Measurements from ENCODE around the gene CDH13.
A peak's percentile ranks its signal among the peaks of the same experiment; 100 is the strongest.

The CDH13 gene

GRCh38 chr16:82639263-82639662 is 12.5 kb downstream of the CDH13 start:
- peaks cover under 1% of the 10 kb centered on the region for H3K27me3 ChIP-seq (ENCODE audit: insufficient read depth, low read length, poor library complexity)
- no peaks in the 10 kb centered on the region for H3K9me3 ChIP-seq (ENCODE audit: insufficient read depth, low read length, severe bottlenecking)
- TF ChIP-seq CTCF (IDR thresholded peaks at IDR 0.05; ENCODE audit: borderline replicate concordance, extremely low read depth, low read length, poor library complexity, severe bottlenecking) (no peak), EZH2 (IDR thresholded peaks at IDR 0.05; ENCODE audit: borderline replicate concordance, low read depth, low read length, severe bottlenecking) (no peak)
- no peaks in the 10 kb centered on the region for H3K36me3 ChIP-seq (ENCODE audit: insufficient read depth, low read length)
- no peaks in the 10 kb centered on the region for H3K4me1 ChIP-seq (ENCODE audit: insufficient read depth, low read length)
- no peak for DNase-seq
- H2AFZ ChIP-seq (ENCODE audit: low read depth, low read length): no peak overlapping the region
- no peak overlapping the region for H3K4me2 ChIP-seq (ENCODE audit: insufficient read depth, low read length)
- H3K9ac ChIP-seq (ENCODE audit: low read depth, low read length): no peak overlapping the region
- H3K4me3 ChIP-seq (ENCODE audit: low read depth in 1 of 2, low read length in 2 of 2): no peak overlapping the region
- H4K20me1 ChIP-seq (ENCODE audit: insufficient read depth, low read length): no peaks in the 10 kb centered on the region
- no peak for ATAC-seq (ENCODE audit: insufficient read depth, low read depth)
- no peak overlapping the region for H3K27ac ChIP-seq (ENCODE audit: low read length)
- no peaks in the 10 kb centered on the region for H3K79me2 ChIP-seq (ENCODE audit: insufficient read depth, low read length)

GRCh38 chr16:82639666-82640336 is 13.0 kb downstream of the CDH13 start:
- Histone ChIP-seq H3K27me3 (ENCODE audit: insufficient read depth, low read length, poor library complexity) (peaks cover 4% of the 10 kb centered on the region), H4K20me1 (ENCODE audit: insufficient read depth, low read length) (no peaks in the 10 kb centered on the region), H3K36me3 (ENCODE audit: insufficient read depth, low read length) (no peaks in the 10 kb centered on the region), H3K4me2 (ENCODE audit: insufficient read depth, low read length) (no peak overlapping the region), H3K4me3 (ENCODE audit: low read depth in 1 of 2, low read length in 2 of 2) (no peak overlapping the region), H3K27ac (ENCODE audit: low read length) (no peak overlapping the region), H3K79me2 (ENCODE audit: insufficient read depth, low read length) (no peaks in the 10 kb centered on the region), H3K9me3 (ENCODE audit: insufficient read depth, low read length, severe bottlenecking) (no peaks in the 10 kb centered on the region), H3K4me1 (ENCODE audit: insufficient read depth, low read length) (no peaks in the 10 kb centered on the region), H3K9ac (ENCODE audit: low read depth, low read length) (no peak overlapping the region), H2AFZ (ENCODE audit: low read depth, low read length) (no peak overlapping the region)
- DNase-seq (peak; percentile 53), ATAC-seq (ENCODE audit: insufficient read depth, low read depth) (peak; percentile 82)
- TF ChIP-seq CTCF (IDR thresholded peaks at IDR 0.05; ENCODE audit: borderline replicate concordance, extremely low read depth, low read length, poor library complexity, severe bottlenecking) (peak; percentile 85), EZH2 (IDR thresholded peaks at IDR 0.05; ENCODE audit: borderline replicate concordance, low read depth, low read length, severe bottlenecking) (no peak)

GRCh38 chr16:82641336-82641984 is 14.7 kb downstream of the CDH13 start:
- H2AFZ ChIP-seq (ENCODE audit: low read depth, low read length): no peak overlapping the region
- DNase-seq (no peak), ATAC-seq (ENCODE audit: insufficient read depth, low read depth) (no peak)
- no peak overlapping the region for H3K4me3 ChIP-seq (ENCODE audit: low read depth in 1 of 2, low read length in 2 of 2)
- H4K20me1 ChIP-seq (ENCODE audit: insufficient read depth, low read length): no peaks in the 10 kb centered on the region
- no peak overlapping the region for H3K9ac ChIP-seq (ENCODE audit: low read depth, low read length)
- no peaks in the 10 kb centered on the region for H3K4me1 ChIP-seq (ENCODE audit: insufficient read depth, low read length)
- H3K36me3 ChIP-seq (ENCODE audit: insufficient read depth, low read length): no peaks in the 10 kb centered on the region
- H3K79me2 ChIP-seq (ENCODE audit: insufficient read depth, low read length): no peaks in the 10 kb centered on the region
- no peak overlapping the region for H3K27ac ChIP-seq (ENCODE audit: low read length)
- H3K4me2 ChIP-seq (ENCODE audit: insufficient read depth, low read length): no peak overlapping the region
- TF ChIP-seq EZH2 (IDR thresholded peaks at IDR 0.05; ENCODE audit: borderline replicate concordance, low read depth, low read length, severe bottlenecking): no peak
- no peak for TF ChIP-seq CTCF (IDR thresholded peaks at IDR 0.05; ENCODE audit: borderline replicate concordance, extremely low read depth, low read length, poor library complexity, severe bottlenecking)
- peaks cover 4% of the 10 kb centered on the region for H3K27me3 ChIP-seq (ENCODE audit: insufficient read depth, low read length, poor library complexity)
- H3K9me3 ChIP-seq (ENCODE audit: insufficient read depth, low read length, severe bottlenecking): no peaks in the 10 kb centered on the region
